Kidney epithelial cell (primary cell): Measurements from ENCODE around the gene CMSS1. TPM values are rescaled to one million over a fixed set of nuclear protein-coding genes. Genes with fewer than 3 reads are reported as not detected.

Source experiments
- DNase-seq: peaks from one replicate; pipeline ENCODE4 v3.0.0-alpha.2; 2010; ENCODE audit warnings: low read depth
- H3K27me3 ChIP-seq: 2 replicates; pipeline ENCODE4 v1.6.0; 2011; ENCODE audit warnings: low read length; ENCODE audit not compliant: control insufficient read depth, insufficient read depth
- H3K36me3 ChIP-seq: 2 replicates; pipeline ENCODE4 v1.5.1; 2011; ENCODE audit warnings: low read length; ENCODE audit not compliant: control insufficient read depth, insufficient read depth
- H3K4me3 ChIP-seq: 2 replicates; pipeline ENCODE4 v1.5.1; 2011; ENCODE audit warnings: low read depth, mild to moderate bottlenecking, control low read depth, low read length
- CTCF ChIP-seq: IDR thresholded peaks from 2 replicates; pipeline ENCODE4 v1.5.1; 2011; ENCODE audit warnings: mild to moderate bottlenecking, moderate library complexity, low read length, control low read depth, inconsistent platforms; ENCODE audit not compliant: insufficient read depth, poor library complexity, severe bottlenecking
- total RNA-seq: library from RNA; depleted of rRNA; stranded (reverse); fragments of >200 nt; gene quantifications from 2 replicates; pipeline ENCODE4 v1.2.3, GENCODE V29; 2015

CMSS1 gene
- total RNA-seq, 1 donor from 2014 or later, result 36.9 TPM

GRCh38 chr3:99864289-99864688, 46.6 kb downstream of the CMSS1 start:
- TF ChIP-seq CTCF, result no peak
- H3K36me3 ChIP-seq, result peaks cover 6% of the 10 kb centered on the region
- H3K4me3 ChIP-seq, result no peak overlapping the region
- DNase-seq, result no peak
- no peaks in the 10 kb centered on the region for H3K27me3 ChIP-seq

DNA sequence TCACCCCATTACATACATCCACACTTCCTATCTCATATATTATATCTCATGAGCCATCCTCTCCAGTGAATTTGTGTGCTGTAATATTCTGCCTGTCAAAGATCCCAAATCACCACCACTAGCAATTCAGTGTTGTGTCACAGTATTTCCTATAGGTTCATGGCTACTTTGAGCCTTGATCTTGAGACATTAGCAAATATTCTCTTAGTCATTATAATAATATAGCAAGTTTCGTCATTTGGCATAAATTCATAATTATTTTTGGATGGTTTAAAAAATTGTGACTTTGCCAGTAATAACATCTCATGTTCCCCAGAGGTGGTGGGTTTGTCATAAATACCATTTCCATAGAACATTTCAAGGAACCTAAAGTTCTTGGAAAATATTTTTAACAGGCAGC, 47.7 kb downstream of the CMSS1 start:
- no peak for DNase-seq
- H3K4me3 ChIP-seq, result no peak overlapping the region
- H3K36me3 ChIP-seq, result peaks cover 6% of the 10 kb centered on the region
- no peak for TF ChIP-seq CTCF
- H3K27me3 ChIP-seq, result no peaks in the 10 kb centered on the region

DNA sequence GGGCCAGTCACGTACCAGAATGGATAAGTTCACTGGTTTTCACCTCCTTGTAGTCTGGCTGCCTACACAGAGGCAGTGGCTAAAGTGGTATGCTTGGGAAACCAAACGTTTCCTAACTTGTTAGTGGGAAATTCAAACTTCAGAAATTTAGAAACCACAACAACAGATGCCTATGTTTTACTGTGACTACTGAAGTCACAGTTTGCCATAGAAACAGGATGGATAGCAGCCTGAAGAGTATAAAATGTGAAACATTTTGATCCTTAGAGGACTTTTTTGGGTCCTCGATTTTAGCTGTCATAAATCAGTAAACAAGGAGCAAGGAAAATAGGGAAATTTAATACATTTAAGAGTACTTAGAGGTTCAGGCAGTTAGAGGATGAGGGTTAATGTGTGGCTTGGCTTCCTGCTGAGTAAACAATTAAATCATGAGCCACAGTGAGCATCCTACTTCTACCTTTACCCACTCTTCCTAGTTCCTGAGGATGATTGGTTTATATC, 48.6 kb downstream of the CMSS1 start:
- no peak for DNase-seq
- Histone ChIP-seq H3K27me3 (no peaks in the 10 kb centered on the region), H3K4me3 (no peak overlapping the region), H3K36me3 (peaks cover 5% of the 10 kb centered on the region)
- TF ChIP-seq CTCF, result no peak

DNA sequence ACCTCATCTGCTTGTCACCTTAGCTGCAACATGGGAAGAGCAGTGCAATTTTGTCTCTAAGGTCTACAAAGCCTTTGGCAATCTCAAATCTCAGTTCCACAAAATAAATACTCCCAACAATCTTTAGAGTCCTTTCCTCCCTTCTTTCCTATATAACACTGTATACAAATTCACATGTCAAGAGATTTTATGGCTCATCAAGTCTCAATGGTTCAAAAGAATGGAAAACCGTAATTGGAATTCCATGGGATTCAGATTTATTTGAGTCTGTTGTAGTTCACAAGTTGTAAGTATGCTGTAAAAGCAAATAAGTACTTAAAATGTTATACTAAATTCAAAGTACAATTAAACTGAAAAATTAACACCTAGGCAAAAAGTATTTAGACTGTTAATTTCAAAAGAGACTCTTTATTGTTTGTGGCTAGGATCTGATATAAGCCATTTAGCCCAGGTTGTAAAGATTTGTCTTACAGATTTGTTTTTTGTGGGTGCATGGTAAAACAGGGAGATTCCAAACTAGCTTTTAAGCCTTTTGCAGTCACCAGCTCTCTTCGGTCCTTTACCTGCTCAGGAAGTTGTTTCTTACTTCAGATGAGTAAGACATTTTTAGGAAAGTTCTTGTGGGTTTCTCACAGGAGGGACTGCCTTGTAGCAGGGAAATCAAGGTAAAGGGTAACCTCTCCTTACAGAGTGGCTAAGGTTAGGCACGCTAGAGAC, 50.1 kb downstream of the CMSS1 start:
- Histone ChIP-seq H3K36me3 (peaks cover 2% of the 10 kb centered on the region), H3K4me3 (no peak overlapping the region), H3K27me3 (no peaks in the 10 kb centered on the region)
- no peak for DNase-seq
- TF ChIP-seq CTCF, result no peak

DNA sequence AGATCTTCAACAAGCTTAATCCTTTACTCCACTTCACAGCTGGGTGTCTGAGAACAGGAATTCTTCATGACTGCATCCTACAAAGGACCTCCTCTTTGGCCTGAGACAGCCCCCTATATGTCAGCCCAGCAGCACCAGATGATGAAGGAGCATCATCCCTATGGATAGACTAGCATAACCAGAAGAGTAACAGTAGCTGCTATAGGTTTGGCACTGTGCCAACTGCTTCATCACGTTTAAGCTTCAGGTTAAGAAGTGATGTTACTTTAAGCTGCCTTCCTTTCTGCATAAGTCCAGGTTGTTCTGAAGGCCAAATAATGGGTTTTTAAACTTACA, 50.6 kb downstream of the CMSS1 start:
- Histone ChIP-seq H3K27me3 (no peaks in the 10 kb centered on the region), H3K4me3 (no peak overlapping the region), H3K36me3 (no peaks in the 10 kb centered on the region)
- no peak for TF ChIP-seq CTCF
- DNase-seq, result no peak

GRCh38 chr3:99869621-99870020, 52.0 kb downstream of the CMSS1 start:
- no peaks in the 10 kb centered on the region for H3K27me3 ChIP-seq
- no peaks in the 10 kb centered on the region for H3K36me3 ChIP-seq
- TF ChIP-seq CTCF, result no peak
- H3K4me3 ChIP-seq, result no peak overlapping the region
- DNase-seq, result no peak
